Mesothelial cell of epicardium (in vitro differentiated cells): ENCODE results near the gene COQ8B. TPM values are rescaled to one million over a fixed set of nuclear protein-coding genes. Genes with fewer than 3 reads are reported as not detected.
A peak's percentile ranks its signal among the peaks of the same experiment; 100 is the strongest.
"Not testable (repeated sequence)": the region's sequence is repeated elsewhere in the genome, so short reads cannot be mapped to it uniquely, and the experiment has no call there.

Source experiments
- DNase-seq, 2 experiments: peaks; one replicate each; pipeline ENCODE4 v3.0.0; 2021; ENCODE audit warnings: low spot score in 2 of 2; ENCODE audit not compliant: unreplicated experiment in 2 of 2
- H3K27ac Mint-ChIP-seq: 2 replicates; pipeline ENCODE4 v1.8.0; 2021; ENCODE audit warnings: mixed read lengths
- H3K27me3 Mint-ChIP-seq: 2 replicates; pipeline ENCODE4 v1.8.0; 2021; ENCODE audit warnings: low read depth, mixed read lengths
- H3K36me3 Mint-ChIP-seq: 2 replicates; pipeline ENCODE4 v1.8.0; 2021; ENCODE audit warnings: mixed read lengths
- H3K4me1 Mint-ChIP-seq: 2 replicates; pipeline ENCODE4 v1.8.0; 2021; ENCODE audit warnings: mixed read lengths
- H3K4me3 Mint-ChIP-seq: 2 replicates; pipeline ENCODE4 v1.8.0; 2021; ENCODE audit warnings: mild to moderate bottlenecking, moderate library complexity, mixed read lengths
- H3K9me3 Mint-ChIP-seq: 2 replicates; pipeline ENCODE4 v1.8.0; 2021; ENCODE audit warnings: mixed read lengths
- CTCF ChIP-seq: fragments of 200-600 bp; sonication (generic); IDR thresholded peaks from one replicate; pipeline ENCODE4 v1.5.0; 2021; ENCODE audit warnings: antibody characterized with exemption; ENCODE audit not compliant: unreplicated experiment
- total RNA-seq: library from RNA; stranded (reverse); gene quantifications from 3 replicates; pipeline ENCODE4 v1.2.1, GENCODE V29; 2021

COQ8B gene
- total RNA-seq, 1 donor from 2014 or later, result 58.3 TPM

GRCh38 chr19:40735013-40735771, 18.5 kb upstream of the COQ8B start:
- no peak for DNase-seq
- no peak for TF ChIP-seq CTCF
- H3K27me3 Mint-ChIP-seq, result no peaks in the 10 kb centered on the region
- H3K36me3 Mint-ChIP-seq, result peaks cover 43% of the 10 kb centered on the region
- no peaks in the 10 kb centered on the region for H3K4me1 Mint-ChIP-seq
- peak overlapping the region; percentile 20 for H3K27ac Mint-ChIP-seq
- H3K4me3 Mint-ChIP-seq, result no peak overlapping the region
- no peaks in the 10 kb centered on the region for H3K9me3 Mint-ChIP-seq

- no peak for DNase-seq
- no peak for TF ChIP-seq CTCF
- Mint-ChIP-seq H3K36me3 (peaks cover 46% of the 10 kb centered on the region), H3K4me1 (no peaks in the 10 kb centered on the region), H3K9me3 (no peaks in the 10 kb centered on the region), H3K4me3 (no peak overlapping the region), H3K27me3 (no peaks in the 10 kb centered on the region), H3K27ac (no peak overlapping the region)
These were observed 16.5 kb upstream of the COQ8B start for GRCh38 chr19:40733149-40733548.

GRCh38 chr19:40732304-40732703, 15.6 kb upstream of the COQ8B start:
- DNase-seq, H3K9me3 Mint-ChIP-seq, H3K4me3 Mint-ChIP-seq, H3K4me1 Mint-ChIP-seq, H3K27ac Mint-ChIP-seq, H3K27me3 Mint-ChIP-seq: not testable (repeated sequence)
- H3K36me3 Mint-ChIP-seq, result peaks cover 47% of the 10 kb centered on the region

GRCh38 chr19:40730065-40730464, 13.4 kb upstream of the COQ8B start:
- not testable (repeated sequence) for H3K27me3 Mint-ChIP-seq, H3K9me3 Mint-ChIP-seq, H3K4me1 Mint-ChIP-seq, DNase-seq, H3K4me3 Mint-ChIP-seq, H3K27ac Mint-ChIP-seq
- peaks cover 51% of the 10 kb centered on the region for H3K36me3 Mint-ChIP-seq

GRCh38 chr19:40726279-40726678, 9.6 kb upstream of the COQ8B start:
- no peak overlapping the region for H3K4me3 Mint-ChIP-seq
- H3K9me3 Mint-ChIP-seq, result no peaks in the 10 kb centered on the region

GRCh38 chr19:40724855-40725254, 8.2 kb upstream of the COQ8B start:
- no peak overlapping the region for H3K4me3 Mint-ChIP-seq
- TF ChIP-seq CTCF, result no peak
- no peaks in the 10 kb centered on the region for H3K9me3 Mint-ChIP-seq
- no peaks in the 10 kb centered on the region for H3K27me3 Mint-ChIP-seq
- H3K4me1 Mint-ChIP-seq, result peaks cover 21% of the 10 kb centered on the region
- DNase-seq, result no peak
- no peak overlapping the region for H3K27ac Mint-ChIP-seq
- peaks cover 38% of the 10 kb centered on the region for H3K36me3 Mint-ChIP-seq

More at GRCh38 chr19:40726279-40726678, 9.6 kb upstream of the COQ8B start:
- Mint-ChIP-seq H3K27me3 (no peaks in the 10 kb centered on the region), H3K36me3 (peaks cover 47% of the 10 kb centered on the region), H3K27ac (no peak overlapping the region), H3K4me1 (peaks cover 8% of the 10 kb centered on the region)
- TF ChIP-seq CTCF, result no peak
- no peak for DNase-seq
